Cerebellar cortex (tissue), 1 donor: ENCODE measurements around the gene CORO2B.

Experiments used
- DNase-seq: peaks from one replicate; pipeline ENCODE4 v3.0.0-alpha.2; 2015; ENCODE audit warnings: low spot score

The CORO2B gene

DNA sequence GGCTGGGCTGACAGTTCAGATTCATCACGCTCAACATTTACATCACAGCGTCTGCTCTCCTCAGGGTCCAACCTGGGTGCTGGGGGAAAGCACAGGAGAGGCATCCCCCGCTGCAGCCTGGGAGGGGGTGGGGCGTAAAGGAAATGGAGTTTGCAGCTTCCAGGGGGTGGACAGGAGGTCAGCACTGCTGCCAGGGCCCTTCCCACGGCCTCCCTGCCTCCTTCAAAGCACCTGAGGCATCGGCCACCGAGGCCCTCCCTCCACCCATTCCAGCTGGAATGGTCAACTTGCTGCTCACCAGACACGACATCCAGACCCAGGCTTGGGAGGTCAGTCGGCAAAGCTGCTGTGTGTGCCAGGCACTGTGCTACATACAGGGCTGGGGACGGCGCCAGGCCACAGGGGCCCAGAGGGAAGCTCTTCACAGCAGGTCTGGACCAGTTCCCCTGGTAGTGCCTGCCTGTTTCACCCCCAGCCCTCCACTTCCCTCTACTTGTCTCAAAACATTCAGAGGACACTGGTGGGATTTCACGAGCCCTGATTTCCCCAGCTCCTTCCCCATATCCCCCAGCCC lies 121.2 kb downstream of the CORO2B start:
- peak; percentile 34 for DNase-seq

DNA sequence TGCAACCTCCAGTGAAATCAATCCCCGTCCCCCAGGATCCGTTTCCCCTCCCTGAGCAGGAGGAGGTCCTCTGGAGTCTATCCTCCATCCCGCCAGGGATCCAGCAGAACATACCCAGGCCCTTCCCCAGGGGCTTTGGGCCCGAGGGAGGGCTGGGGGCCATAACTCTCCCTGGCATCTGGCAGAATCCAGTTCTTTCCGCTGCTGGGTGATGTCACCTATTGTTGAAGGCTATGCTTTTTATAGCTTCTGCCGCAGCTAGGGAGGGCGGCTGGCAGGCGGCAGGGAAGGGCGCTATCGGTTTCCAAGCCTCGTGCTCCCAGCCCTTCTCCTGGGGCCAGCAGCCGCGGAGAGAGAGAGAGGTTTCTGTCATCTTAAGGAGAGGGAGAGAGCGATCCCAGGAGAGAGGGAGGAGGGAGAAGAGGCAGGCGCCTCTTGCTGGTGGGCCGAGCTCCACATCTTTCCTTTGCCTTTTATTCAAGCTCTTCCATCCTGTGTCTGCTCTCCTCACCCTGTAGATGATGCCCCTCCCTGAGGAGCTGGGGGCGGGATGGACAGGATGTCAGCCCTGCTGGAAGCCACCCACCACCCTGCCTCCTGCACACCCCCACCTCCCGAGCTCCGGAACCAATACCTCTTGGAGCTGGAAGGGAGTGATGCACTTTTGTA lies 121.8 kb downstream of the CORO2B start:
- peak; percentile 82 for DNase-seq

DNA sequence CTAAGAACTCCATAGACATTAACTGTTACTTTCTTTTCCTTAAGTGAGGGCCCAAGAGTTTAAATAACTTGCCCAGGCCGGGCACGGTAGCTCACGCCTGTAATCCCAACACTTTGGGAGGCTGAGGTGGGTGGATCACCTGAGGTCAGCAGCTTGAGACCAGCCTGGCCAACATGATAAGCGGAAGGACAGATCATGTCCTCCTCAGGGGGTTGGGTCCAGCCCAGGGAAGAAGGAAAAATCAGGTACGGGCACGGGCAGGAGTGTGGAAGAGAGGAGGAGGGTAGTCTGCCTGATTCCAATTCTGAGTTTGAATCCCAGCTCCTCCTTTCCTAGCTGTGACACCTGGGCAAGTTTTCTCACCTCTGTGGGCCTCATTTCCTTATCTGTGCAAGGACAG lies 123.1 kb downstream of the CORO2B start:
- DNase-seq: peak; percentile 78

DNA sequence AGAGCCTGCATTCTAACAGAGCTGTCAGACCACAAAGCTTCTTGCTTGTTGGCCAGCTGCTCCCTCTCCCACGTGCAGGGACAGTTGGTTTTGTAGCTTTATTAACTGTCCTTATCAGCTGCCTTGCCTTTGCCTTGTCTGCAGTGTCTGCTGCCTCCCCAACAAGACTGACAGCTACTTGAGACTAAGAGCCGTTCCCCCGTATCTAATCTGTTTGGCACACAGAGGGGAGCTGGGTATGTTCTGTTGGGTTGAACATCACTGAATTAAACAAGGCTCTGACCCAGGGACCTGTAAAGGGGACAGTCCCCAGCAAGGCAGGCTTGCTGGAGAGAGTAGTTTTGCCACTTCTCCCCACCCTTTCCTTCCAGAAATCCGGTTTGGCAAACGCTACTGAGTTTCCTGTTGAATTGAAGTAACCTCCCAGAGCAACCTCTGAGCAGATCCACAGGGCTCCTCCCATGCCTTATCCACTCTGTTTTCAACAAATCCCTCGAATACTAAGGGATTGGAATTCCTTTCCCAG lies 125.8 kb downstream of the CORO2B start:
- DNase-seq: no peak

DNA sequence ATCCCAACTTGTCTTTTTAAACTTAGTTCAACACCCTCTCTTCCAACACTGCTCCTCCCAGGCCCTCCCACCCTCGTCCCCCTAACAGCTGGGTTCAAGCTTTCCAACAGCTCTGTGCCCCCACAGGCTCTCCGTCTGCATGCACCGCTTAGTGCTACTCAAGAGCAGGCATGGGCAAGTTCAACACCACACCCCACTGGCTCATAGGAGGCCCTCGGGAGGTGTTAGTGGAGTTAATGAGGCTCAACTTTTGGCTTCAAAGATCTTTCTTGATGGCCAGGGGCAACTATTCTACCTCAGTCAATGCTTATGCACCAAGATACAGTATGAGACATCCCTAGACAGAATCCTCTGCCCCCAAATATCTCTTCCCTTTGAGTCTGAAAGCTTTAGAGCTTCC lies 127.5 kb downstream of the CORO2B start:
- DNase-seq: no peak

DNA sequence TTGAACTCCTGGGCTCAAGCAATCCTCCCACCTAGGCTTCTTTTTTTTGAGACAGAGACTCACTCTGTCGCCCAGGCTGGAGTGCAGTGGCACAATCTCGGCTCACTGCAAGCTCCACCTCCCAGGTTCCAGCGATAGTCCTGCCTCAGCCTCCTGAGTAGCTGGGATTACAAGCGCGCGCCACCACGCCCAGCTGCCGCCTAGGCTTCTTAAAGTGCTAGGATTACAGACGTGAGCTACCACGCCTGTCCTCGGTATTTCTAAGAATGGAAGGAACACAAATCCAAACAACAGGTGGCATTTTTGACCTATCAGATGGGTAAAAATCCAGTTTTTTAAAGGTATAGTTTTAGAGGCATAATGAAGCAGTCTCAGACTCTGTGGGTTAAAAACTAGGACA lies 128.1 kb downstream of the CORO2B start:
- DNase-seq: no peak

DNA sequence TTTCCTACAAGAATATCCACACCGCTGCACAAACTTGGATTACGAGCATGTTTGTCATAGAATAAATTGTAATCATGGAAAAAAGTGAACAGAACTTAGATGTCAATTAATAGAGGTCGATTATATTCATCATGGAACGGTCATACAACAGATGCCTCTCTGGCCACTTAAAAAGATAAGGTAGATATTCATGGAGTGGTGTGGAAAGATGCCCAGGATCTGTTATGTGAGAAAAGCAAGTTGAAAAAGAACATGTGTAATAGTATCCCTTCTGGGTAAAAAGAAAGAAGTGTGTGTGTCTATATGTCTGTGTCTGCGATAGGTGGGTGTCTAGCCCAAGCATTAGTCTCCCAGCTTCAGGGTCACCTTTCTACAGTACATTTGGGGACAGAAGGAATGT lies 128.6 kb downstream of the CORO2B start:
- DNase-seq: no peak

DNA sequence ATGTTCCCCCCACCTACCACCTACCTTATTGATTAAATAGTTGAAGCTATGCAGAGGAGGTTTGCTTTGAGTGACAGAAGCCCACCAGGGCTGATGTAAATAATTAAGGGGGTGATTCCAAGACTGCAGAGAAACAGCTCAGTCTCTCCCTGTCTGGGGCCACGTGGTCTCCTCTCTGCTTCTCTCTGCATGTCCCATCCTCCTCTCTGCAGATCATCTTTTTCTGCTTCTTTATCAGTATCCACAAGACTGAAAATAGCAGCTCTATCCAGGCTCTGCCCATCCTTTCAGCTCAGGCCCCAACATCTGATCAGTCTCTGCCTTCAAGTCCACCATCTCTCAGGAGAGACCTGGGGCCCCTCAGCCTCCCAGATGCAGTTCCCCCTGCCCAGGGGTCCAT lies 131.1 kb downstream of the CORO2B start:
- no peak for DNase-seq

DNA sequence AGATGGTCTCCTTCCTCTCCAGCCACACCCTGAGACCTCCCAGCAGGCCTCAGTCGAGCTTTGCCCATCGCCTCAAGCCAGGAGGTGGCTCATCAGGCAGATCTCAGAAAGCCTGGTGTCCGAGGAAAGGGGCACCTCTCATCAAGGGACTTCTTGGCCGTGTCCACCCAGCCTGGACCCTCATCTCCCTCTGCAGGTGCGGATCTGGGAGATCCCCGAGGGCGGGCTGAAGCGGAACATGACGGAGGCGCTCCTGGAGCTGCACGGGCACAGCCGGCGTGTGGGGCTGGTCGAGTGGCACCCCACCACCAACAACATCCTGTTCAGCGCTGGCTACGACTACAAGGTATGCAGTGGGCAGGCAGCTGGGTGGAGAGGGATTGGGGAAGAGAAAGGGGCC lies 131.7 kb downstream of the CORO2B start:
- DNase-seq: no peak

DNA sequence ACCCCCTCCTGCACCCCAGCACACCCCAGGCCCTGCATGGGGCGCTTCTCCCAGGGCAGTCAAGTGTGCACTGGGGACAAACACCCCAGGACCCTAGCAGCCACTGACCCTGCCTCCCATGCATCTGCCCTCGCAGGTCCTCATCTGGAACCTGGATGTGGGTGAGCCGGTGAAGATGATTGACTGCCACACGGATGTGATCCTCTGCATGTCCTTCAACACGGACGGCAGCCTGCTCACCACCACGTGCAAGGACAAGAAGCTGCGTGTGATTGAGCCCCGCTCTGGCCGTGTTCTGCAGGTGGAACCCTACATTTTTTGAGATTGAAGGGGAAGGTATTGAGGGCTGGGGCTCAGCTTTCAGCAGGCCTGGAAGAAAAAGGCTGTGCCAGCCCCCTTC lies 132.6 kb downstream of the CORO2B start:
- DNase-seq: no peak

DNA sequence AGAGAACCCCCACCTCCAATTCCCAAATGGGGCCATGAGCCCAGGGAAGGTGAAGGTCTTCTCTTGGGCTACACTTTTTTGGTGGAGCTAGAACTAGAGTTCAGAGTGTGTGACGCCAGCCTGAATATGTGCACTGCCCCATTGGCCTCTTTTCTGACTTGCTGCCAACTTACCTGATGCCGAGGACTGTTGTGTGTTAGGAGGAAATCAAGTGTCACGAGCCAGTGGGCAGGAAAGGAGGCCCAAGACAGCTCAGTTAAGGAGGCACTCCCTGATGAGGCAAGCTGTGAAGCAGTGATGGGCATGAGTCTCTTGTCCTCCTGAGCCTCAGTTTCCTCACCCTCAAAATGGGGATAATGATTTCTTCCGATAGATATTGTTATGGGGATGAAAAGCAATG lies 134.1 kb downstream of the CORO2B start:
- no peak for DNase-seq

DNA sequence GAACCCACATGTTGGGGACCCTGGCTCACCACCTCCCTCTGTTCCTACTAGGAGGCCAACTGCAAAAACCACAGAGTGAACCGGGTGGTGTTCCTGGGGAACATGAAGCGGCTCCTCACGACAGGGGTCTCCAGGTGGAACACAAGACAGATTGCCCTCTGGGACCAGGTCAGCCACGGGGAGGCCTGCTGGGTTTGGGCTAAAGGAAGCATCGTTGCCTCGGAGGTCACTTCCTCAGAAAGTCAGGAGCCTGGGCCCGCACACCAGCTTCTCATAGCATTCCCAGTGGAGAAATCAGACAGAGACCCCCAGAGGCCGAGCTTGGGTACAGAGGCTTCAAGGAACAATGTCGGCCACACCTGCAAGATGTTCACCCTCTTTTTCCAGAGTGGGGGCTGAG lies 135.1 kb downstream of the CORO2B start:
- no peak for DNase-seq

DNA sequence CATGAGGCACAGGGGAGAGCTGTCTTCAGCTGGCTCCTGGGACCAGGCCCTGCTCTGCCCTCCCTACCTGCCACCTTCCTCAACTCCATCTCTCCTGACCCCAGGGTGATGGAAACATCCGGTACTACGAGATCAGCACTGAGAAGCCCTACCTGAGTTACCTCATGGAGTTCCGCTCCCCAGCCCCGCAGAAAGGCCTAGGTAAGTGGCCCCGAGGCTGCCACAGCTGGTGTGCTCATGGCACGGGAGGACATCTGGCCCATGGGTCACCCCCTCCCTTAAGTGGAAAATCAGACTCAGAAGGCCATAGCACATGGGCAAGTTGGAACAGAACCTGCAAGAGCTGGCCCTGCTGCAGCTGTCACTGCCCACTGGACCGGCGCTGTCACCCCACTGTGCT lies 136.3 kb downstream of the CORO2B start:
- no peak for DNase-seq

DNA sequence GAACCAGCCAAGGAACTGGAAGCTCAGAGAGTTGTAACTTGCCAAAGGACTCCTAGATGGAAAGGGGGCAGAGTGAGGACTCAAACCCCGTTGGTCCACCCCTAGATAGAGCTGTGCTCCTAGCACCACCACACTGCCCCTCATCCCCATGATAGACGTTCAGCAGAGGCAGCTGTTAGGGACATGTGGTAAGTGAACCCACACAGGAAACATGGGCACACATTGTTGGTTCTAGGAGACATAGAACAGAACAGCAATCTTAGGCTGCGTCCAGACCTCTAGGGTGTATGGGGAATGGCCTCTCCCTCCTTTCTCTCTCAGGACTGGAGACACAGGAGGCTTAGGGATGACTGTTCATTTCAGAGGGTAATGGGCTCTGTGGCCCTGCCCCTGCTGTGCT lies 139.2 kb downstream of the CORO2B start:
- no peak for DNase-seq

DNA sequence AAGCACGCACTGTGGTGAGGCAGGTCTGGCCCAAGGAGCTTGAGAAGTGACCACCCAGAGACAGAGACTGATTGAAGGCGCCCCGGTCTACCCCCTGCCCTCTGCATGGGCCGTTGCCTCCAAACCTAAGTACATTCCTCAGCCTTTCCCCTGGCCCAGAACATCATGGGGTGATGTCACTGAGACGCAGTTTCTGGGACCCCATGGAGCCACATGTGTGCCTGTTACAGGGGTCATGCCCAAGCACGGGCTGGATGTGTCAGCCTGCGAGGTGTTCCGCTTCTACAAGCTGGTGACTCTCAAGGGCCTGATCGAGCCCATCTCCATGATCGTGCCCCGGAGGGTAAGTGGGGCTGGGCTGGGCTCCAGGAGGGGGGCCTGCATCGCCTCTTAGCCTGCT lies 139.7 kb downstream of the CORO2B start:
- DNase-seq: no peak

DNA sequence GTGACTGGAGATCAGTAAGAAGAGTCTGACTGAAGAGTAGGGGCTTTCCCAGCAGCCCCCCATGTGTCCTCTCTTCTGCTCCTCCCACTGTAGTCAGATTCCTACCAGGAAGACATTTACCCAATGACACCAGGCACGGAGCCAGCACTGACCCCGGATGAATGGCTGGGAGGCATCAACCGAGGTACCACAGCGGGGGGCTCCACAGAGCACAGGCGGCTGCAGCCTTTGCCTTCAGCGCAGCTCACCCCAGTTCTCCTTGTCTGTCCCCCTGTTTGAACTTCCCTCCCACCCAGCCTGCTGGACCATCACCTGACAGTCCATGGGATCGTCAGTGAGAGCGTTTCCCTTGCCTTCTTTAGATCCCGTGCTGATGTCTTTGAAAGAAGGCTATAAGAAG lies 140.3 kb downstream of the CORO2B start:
- no peak for DNase-seq

DNA sequence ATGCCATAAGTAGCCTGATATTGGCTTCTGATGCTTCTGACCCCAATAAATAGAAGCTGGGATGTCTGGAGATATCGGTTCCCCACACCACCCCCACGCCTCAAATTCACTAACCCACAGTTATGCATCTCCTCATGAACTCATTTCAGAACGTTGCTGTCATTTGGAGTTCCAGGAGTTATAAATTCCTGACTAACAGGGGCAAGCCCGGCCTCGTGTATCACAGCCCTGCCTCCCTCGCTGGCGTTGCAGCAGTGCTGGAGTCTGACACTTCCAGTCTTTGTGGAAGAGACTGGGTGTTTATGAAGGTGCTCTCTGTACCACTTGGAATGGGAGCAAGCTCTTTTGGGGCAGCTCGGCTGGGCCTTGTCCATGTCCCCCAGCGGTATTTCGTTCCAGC lies 140.9 kb downstream of the CORO2B start:
- no peak for DNase-seq

DNA sequence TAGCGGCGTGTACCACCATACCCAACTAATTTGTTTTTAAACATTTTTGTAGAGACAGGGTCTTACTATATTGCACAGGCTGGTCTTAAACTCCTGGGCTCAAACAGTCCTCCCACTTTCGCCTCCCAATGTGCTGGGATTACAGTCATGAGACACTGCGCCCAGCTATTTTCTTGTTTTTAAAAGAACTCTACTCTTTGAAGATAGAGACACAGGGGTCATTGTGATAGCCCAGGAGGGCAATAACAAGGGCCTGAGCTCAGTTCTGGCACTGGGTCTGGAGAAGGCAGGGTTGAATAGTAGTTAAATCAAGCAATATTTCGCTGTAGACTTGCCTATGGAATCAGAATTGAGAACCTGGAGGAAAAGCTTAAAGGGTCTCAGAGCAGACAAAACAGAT lies 143.1 kb downstream of the CORO2B start:
- DNase-seq: no peak

DNA sequence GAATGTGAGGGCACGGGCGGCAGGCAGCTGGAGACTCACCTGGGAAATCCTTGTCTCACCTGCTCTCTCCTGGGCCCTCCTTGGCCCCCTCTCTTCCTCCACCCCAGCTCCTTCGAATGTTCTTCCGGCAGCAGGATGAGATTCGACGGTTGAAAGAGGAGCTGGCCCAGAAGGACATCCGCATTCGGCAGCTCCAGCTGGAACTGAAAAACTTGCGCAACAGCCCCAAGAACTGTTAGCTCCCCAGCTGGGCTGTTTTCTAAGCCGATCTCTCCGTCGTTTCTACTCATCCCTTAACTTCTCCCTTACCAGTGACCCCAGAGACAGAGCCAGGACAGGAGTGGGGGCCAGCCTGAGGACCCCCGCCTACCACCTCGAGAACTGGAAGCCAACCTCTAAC lies 146.9 kb downstream of the CORO2B start:
- DNase-seq: no peak

DNA sequence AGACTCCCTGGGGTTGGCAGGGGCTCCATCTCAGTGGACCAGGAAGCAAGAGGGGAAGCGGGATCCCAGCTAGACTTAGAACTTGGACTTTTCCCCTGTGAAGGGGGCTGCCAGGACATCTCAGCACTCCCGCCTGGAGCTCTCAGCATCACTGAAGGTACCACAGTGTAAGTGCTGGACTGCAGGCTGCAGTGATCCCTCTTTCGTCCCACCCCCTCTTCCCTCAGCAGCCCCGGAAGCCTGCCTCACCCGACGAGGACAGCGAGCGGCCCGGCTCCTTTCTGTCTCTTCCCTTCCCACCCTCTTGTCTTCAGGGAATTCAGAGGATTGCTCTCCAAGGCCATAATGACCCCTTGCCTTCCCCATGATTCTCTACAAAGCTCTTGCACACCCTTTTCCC lies 147.5 kb downstream of the CORO2B start:
- no peak for DNase-seq

DNA sequence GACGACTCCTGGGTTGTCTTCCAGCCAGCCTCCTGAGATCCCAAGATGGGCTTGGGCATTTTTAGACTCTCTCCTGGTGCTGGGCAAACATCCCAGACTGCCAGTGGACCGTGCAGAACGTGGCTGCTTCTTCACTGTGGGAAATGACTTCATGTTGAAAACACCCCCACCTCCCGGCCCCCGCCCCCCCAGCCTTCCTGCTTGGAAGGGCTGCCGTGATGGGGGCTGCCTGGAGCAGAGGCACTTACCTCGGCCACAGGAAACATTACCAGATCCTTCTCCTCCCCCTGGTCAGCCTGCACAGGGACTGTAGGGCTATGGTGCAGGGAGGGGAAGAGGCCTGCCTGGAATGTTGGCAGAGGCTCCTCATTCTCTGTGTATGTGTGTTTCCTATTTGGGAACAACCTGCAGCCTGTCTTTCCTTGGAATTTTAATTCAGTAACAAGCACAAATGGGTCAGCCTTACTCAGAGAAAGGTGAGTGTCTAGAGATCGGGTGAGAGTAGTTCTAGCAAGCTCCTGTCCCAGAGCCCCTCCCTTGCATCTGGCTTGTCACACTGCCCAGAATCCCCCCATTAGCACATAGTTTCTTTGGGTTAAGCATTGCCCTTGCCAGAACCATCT lies 151.1 kb downstream of the CORO2B start:
- DNase-seq: peak; percentile 96

DNA sequence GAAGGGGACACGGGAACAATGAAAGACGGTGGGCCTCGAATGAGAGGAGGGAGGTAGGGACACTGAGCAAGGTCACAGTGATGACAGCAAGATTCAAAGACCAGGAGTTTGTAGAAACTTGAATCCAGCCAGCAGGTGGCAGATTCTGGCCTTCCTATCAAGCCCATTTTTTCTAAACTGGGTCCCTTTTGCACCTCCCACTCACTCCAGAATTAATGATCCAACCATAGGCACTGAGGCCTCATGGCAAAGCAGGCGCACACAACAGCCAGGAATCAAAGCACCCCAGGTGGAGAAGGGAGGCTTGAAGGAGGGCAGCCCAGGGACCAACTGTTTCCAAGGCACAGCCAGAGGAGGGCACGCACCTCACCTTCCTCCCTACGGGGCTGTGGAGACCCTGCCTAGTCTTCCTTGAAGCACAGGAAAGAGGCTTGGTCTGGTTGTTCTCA lies 151.7 kb downstream of the CORO2B start:
- DNase-seq: peak; percentile 70
